ENCODE measurements around the gene TMEM132E. TPM values are rescaled to one million over a fixed set of nuclear protein-coding genes. Genes with fewer than 3 reads are reported as not detected.

The TMEM132E gene
- total RNA-seq, 2 experiments from 2014 or later: 0.07 TPM; not detected in 1

GRCh38 chr17:34656801-34657200 lies 77.4 kb downstream of the TMEM132E start:
- ChIA-PET CTCF (interaction anchor here (1.0 kb wide), 1 partner anchor 19 kb away, joined by 3 read pairs; no protein-coding TSS in a partner anchor), POLR2A (interaction anchor here (0.6 kb wide), 1 partner anchor 66 kb away, joined by 3 read pairs; no protein-coding TSS in a partner anchor)
- Mint-ChIP-seq H3K36me3 (ENCODE audit: low read depth) (no peaks in the 10 kb centered on the region), H3K27ac (no peak overlapping the region), H3K27me3 (peaks cover 12% of the 10 kb centered on the region), H3K9me3 (no peaks in the 10 kb centered on the region), H3K4me3 (no peak overlapping the region), H3K4me1 (ENCODE audit: low read depth) (no peaks in the 10 kb centered on the region)
- no peak for TF ChIP-seq CTCF (IDR thresholded peaks at IDR 0.05)
- no peak for ATAC-seq
- intact Hi-C loops (cut with micrococcal nuclease): no loop called here
- DNase-seq: no peak

GRCh38 chr17:34658811-34659560 lies 79.6 kb downstream of the TMEM132E start:
- H3K4me3 Mint-ChIP-seq: no peak overlapping the region
- DNase-seq: no peak
- H3K27ac Mint-ChIP-seq: no peak overlapping the region
- TF ChIP-seq CTCF (IDR thresholded peaks at IDR 0.05): no peak
- intact Hi-C loops (cut with micrococcal nuclease): no loop called here
- H3K9me3 Mint-ChIP-seq: no peaks in the 10 kb centered on the region
- CTCF ChIA-PET: interaction anchor here (0.9 kb wide), 1 partner anchor 117 kb away, joined by 3 read pairs; no protein-coding TSS in a partner anchor
- POLR2A ChIA-PET: interaction anchor here (0.6 kb wide), 1 partner anchor 163 kb away, joined by 4 read pairs; no protein-coding TSS in a partner anchor
- no peaks in the 10 kb centered on the region for H3K4me1 Mint-ChIP-seq (ENCODE audit: low read depth)
- no peaks in the 10 kb centered on the region for H3K36me3 Mint-ChIP-seq (ENCODE audit: low read depth)
- peaks cover 4% of the 10 kb centered on the region for H3K27me3 Mint-ChIP-seq
- no peak for ATAC-seq

GRCh38 chr17:34663714-34664113 lies 84.3 kb downstream of the TMEM132E start:
- Mint-ChIP-seq H3K36me3 (ENCODE audit: low read depth) (no peaks in the 10 kb centered on the region), H3K27me3 (peaks cover 5% of the 10 kb centered on the region), H3K4me1 (ENCODE audit: low read depth) (peaks cover 11% of the 10 kb centered on the region), H3K9me3 (no peaks in the 10 kb centered on the region), H3K4me3 (no peak overlapping the region), H3K27ac (no peak overlapping the region)
- no peak for TF ChIP-seq CTCF (IDR thresholded peaks at IDR 0.05)
- ATAC-seq (no peak), DNase-seq (no peak)
- intact Hi-C loops (cut with micrococcal nuclease): no loop called here
- ChIA-PET CTCF (no interaction called here), POLR2A (no interaction called here)

- peak; percentile 13 for DNase-seq
- no peaks in the 10 kb centered on the region for H3K9me3 Mint-ChIP-seq
- no peak overlapping the region for H3K4me3 Mint-ChIP-seq
- intact Hi-C loops (cut with micrococcal nuclease): no loop called here
- no peaks in the 10 kb centered on the region for H3K36me3 Mint-ChIP-seq (ENCODE audit: low read depth)
- H3K27ac Mint-ChIP-seq: peak overlapping the region; percentile 16
- ATAC-seq: peak; percentile 53
- peaks cover 11% of the 10 kb centered on the region for H3K4me1 Mint-ChIP-seq (ENCODE audit: low read depth)
- ChIA-PET CTCF (no interaction called here), POLR2A (interaction anchor here (1.1 kb wide), 1 partner anchor 14 kb away, joined by 3 read pairs; no protein-coding TSS in a partner anchor)
- TF ChIP-seq CTCF (IDR thresholded peaks at IDR 0.05): no peak
- H3K27me3 Mint-ChIP-seq: peaks cover 5% of the 10 kb centered on the region
Measured at GRCh38 chr17:34665150-34665806, 85.9 kb downstream of the TMEM132E start.
